HG03175 (cell line): Measurements from ENCODE around the gene TRDN.

Source experiments
- ATAC-seq: cut with Tn5 transposase; IDR thresholded peaks from one replicate; pipeline ENCODE4 v1.9.1; 2021; ENCODE audit warnings: mild to moderate bottlenecking, moderate library complexity; ENCODE audit not compliant: unreplicated experiment

TRDN gene

GRCh38 chr6:123201869-123202372 lies 434.8 kb downstream of the TRDN start:
- ATAC-seq, result no peak

GRCh38 chr6:123193298-123193697 lies 443.5 kb downstream of the TRDN start:
- no peak for ATAC-seq

GRCh38 chr6:123189816-123190215 lies 446.9 kb downstream of the TRDN start:
- no peak for ATAC-seq

- ATAC-seq, result no peak
These were observed 453.8 kb downstream of the TRDN start for GRCh38 chr6:123182998-123183397.

- no peak for ATAC-seq
These were observed 460.0 kb downstream of the TRDN start for GRCh38 chr6:123176706-123177105.

GRCh38 chr6:123171341-123172115 lies 465.2 kb downstream of the TRDN start:
- no peak for ATAC-seq

GRCh38 chr6:123169774-123170095 lies 467.0 kb downstream of the TRDN start:
- ATAC-seq, result no peak

GRCh38 chr6:123168892-123169773 lies 467.6 kb downstream of the TRDN start:
- no peak for ATAC-seq

GRCh38 chr6:123168466-123168865 lies 468.3 kb downstream of the TRDN start:
- no peak for ATAC-seq
